ENCODE data around the gene PITX3.

- no peak for TF ChIP-seq CTCF (IDR thresholded peaks at IDR 0.05)
- no peak for TF ChIP-seq POLR2A (IDR thresholded peaks at IDR 0.05)
These were observed 44.4 kb downstream of the PITX3 start for GRCh38 chr10:102196893-102197292.
